HG02840 (cell line): ENCODE results near the gene ASIC2.
"Not testable (repeated sequence)": the region's sequence is repeated elsewhere in the genome, so short reads cannot be mapped to it uniquely, and the experiment has no call there.

Experiments used
- ATAC-seq: cut with Tn5 transposase; IDR thresholded peaks from one replicate; pipeline ENCODE4 v1.9.1; 2021; ENCODE audit warnings: mild to moderate bottlenecking, moderate library complexity, moderate number of reproducible peaks; ENCODE audit not compliant: unreplicated experiment, low FRiP score

ASIC2 gene

GRCh38 chr17:32998111-32998886, 294.8 kb downstream of the ASIC2 start:
- no peak for ATAC-seq

GRCh38 chr17:32995416-32996045, 297.6 kb downstream of the ASIC2 start:
- ATAC-seq, result no peak

- no peak for ATAC-seq
Measured at GRCh38 chr17:32993977-32994376, 299.1 kb downstream of the ASIC2 start.

- ATAC-seq, result no peak
Measured at GRCh38 chr17:32992321-32993033, 300.6 kb downstream of the ASIC2 start.

GRCh38 chr17:32988481-32989101, 304.5 kb downstream of the ASIC2 start:
- no peak for ATAC-seq

GRCh38 chr17:32987868-32988267, 305.2 kb downstream of the ASIC2 start:
- ATAC-seq, result not testable (repeated sequence)

- ATAC-seq, result not testable (repeated sequence)
Measured at GRCh38 chr17:32987453-32987805, 305.7 kb downstream of the ASIC2 start.

- no peak for ATAC-seq
Measured at GRCh38 chr17:32985050-32985756, 307.9 kb downstream of the ASIC2 start.

- not testable (repeated sequence) for ATAC-seq
Measured at GRCh38 chr17:32981611-32982010, 311.5 kb downstream of the ASIC2 start.

GRCh38 chr17:32980230-32980629, 312.9 kb downstream of the ASIC2 start:
- ATAC-seq, result no peak

- no peak for ATAC-seq
Measured at GRCh38 chr17:32976605-32977004, 316.5 kb downstream of the ASIC2 start.

GRCh38 chr17:32976131-32976530, 317.0 kb downstream of the ASIC2 start:
- ATAC-seq, result no peak

GRCh38 chr17:32971171-32971570, 321.9 kb downstream of the ASIC2 start:
- ATAC-seq, result no peak

GRCh38 chr17:32970281-32970680, 322.8 kb downstream of the ASIC2 start:
- ATAC-seq, result no peak

GRCh38 chr17:32969231-32969630, 323.9 kb downstream of the ASIC2 start:
- not testable (repeated sequence) for ATAC-seq

GRCh38 chr17:32964541-32964940, 328.6 kb downstream of the ASIC2 start:
- ATAC-seq, result no peak
